ENCODE results near the gene TRIM27.
A peak's percentile ranks its signal among the peaks of the same experiment; 100 is the strongest.

The TRIM27 gene

DNA sequence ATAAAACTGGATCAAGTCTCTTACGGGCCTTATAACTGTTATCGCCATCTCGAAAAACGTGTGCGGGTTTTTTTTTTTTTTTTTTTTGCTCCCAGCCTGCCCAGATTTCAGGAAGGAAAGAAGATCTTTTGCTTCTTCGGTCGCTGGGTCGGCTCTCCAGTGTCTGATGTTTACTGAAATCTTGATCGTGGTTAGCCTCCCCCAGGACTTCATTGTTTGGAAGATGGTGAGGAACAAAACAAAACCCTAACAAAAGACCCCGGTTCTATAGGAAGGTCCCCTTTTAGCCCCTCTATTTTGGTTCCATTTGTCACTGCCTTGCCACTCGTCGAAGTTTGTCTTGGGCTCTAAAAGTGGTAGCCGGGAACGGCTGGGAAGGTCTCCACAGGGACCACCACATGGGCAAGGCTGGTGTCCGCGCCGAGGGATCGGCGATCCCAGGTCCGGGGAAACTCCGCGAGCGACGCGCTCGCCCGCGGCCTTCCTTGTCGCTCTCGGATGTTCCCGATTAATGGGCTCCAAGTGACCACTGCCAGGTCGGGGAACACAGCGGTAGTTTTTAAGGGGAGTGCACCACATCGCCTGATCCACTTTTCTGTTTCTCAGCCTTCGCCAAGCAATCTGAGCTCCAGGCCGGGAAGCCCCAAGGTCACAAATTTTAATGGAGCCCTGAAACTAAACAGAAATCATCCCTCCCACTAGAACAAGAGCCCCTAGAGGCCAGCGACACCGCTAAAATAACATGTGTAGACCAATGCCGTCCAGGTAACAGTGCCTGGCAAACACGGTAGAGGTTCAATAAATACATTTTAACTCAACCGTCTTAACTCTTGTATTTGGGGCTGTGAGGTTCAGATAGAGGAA, 27.0 kb downstream of the TRIM27 start:
- Histone ChIP-seq H3K27ac (ENCODE audit: poor library complexity, severe bottlenecking) (peak overlapping the region; percentile 87), H3K9me3 (ENCODE audit: severe bottlenecking) (no peaks in the 10 kb centered on the region), H3K27me3 (ENCODE audit: insufficient read depth, poor library complexity, severe bottlenecking) (no peaks in the 10 kb centered on the region), H3K36me3 (ENCODE audit: low read depth) (peaks cover 9% of the 10 kb centered on the region), H3K4me1 (ENCODE audit: insufficient read depth, poor library complexity, severe bottlenecking) (peaks cover 6% of the 10 kb centered on the region), H3K4me3 (ENCODE audit: severe bottlenecking) (peak overlapping the region; percentile 54)
- TF ChIP-seq, protein P1, sequence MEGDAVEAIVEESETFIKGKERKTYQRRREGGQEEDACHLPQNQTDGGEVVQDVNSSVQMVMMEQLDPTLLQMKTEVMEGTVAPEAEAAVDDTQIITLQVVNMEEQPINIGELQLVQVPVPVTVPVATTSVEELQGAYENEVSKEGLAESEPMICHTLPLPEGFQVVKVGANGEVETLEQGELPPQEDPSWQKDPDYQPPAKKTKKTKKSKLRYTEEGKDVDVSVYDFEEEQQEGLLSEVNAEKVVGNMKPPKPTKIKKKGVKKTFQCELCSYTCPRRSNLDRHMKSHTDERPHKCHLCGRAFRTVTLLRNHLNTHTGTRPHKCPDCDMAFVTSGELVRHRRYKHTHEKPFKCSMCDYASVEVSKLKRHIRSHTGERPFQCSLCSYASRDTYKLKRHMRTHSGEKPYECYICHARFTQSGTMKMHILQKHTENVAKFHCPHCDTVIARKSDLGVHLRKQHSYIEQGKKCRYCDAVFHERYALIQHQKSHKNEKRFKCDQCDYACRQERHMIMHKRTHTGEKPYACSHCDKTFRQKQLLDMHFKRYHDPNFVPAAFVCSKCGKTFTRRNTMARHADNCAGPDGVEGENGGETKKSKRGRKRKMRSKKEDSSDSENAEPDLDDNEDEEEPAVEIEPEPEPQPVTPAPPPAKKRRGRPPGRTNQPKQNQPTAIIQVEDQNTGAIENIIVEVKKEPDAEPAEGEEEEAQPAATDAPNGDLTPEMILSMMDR (IDR thresholded peaks at IDR 0.05; ENCODE audit: poor library complexity, severe bottlenecking): peak; percentile 35
- DNase-seq (ENCODE audit: low spot score) (no peak), ATAC-seq (ENCODE audit: low read depth) (peak; percentile 59)

DNA sequence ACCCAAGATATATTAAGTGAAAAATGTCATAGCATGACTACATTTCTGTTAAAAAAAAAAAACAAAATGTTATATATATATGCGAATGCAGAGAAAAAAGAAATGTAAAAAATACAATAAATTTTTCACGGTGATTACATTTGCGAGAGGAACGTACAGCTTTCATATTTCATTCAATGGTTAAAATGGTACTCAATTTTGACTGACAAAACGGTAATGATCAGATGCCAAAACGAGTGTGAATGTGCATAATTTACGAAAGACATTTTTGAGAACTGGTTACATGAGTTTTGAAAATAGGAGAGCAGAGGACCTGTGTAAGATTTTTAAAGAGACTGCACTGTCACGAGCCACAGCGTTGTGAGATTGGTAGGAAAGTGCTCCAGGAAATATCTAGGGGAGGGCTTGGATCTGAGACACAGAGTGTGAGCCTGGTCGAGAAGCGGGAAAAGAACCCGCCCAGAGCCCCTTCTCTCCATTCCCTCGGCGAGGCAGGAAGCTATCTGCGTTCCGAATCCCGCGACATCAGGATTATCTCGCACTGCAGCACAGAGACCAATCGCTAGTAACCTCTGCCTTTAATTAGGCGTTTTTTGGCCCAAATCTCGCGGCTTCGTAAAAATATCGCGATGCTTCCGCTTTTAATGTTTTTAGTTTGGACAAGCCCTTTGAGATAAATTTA, 28.5 kb downstream of the TRIM27 start:
- H3K4me1 ChIP-seq (ENCODE audit: insufficient read depth, poor library complexity, severe bottlenecking): peaks cover 6% of the 10 kb centered on the region
- ATAC-seq (ENCODE audit: low read depth) (peak; percentile 78), DNase-seq (ENCODE audit: low spot score) (peak; percentile 80)
- H3K4me3 ChIP-seq (ENCODE audit: severe bottlenecking): peak overlapping the region; percentile 54
- H3K9me3 ChIP-seq (ENCODE audit: severe bottlenecking): no peaks in the 10 kb centered on the region
- no peaks in the 10 kb centered on the region for H3K27me3 ChIP-seq (ENCODE audit: insufficient read depth, poor library complexity, severe bottlenecking)
- TF ChIP-seq, protein P1 (IDR thresholded peaks at IDR 0.05; ENCODE audit: poor library complexity, severe bottlenecking): no peak
- no peaks in the 10 kb centered on the region for H3K36me3 ChIP-seq (ENCODE audit: low read depth)
- peak overlapping the region; percentile 87 for H3K27ac ChIP-seq (ENCODE audit: poor library complexity, severe bottlenecking)

DNA sequence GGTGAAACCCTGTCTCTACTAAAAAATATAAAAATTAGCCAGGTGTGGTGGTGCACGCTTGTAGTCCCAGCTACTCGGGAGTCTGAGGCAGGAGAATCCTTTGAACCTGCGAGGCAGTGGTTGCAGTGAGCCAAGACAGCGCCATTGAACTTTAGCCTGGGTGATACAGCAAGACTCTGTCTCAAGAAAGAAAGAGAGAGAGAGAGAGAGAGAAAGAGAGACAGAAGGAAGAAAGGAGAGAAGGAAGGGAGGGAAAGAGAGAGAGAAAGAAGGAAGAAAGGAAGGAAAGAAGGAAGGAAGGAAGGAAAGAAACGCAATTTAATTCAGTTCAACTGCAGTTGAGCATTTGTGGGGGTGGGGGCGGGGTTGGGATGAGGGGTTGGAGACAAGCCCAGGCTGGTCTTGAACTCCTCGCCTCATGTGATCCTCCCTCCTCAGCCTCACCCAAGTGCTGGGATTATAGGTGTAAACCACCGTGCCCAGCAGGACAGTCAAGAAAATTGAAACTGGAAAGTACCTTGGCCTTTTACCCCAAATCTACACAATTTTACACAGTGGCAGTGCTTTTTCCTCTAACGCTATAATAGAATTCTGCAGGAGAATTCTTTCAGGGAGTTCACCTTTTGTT, 30.5 kb downstream of the TRIM27 start:
- Histone ChIP-seq H3K9me3 (ENCODE audit: severe bottlenecking) (no peaks in the 10 kb centered on the region), H3K36me3 (ENCODE audit: low read depth) (no peaks in the 10 kb centered on the region), H3K4me3 (ENCODE audit: severe bottlenecking) (no peak overlapping the region), H3K27ac (ENCODE audit: poor library complexity, severe bottlenecking) (no peak overlapping the region), H3K27me3 (ENCODE audit: insufficient read depth, poor library complexity, severe bottlenecking) (no peaks in the 10 kb centered on the region), H3K4me1 (ENCODE audit: insufficient read depth, poor library complexity, severe bottlenecking) (peaks cover 6% of the 10 kb centered on the region)
- DNase-seq (ENCODE audit: low spot score) (no peak), ATAC-seq (ENCODE audit: low read depth) (no peak)
- TF ChIP-seq, protein P1 (IDR thresholded peaks at IDR 0.05; ENCODE audit: poor library complexity, severe bottlenecking): no peak

DNA sequence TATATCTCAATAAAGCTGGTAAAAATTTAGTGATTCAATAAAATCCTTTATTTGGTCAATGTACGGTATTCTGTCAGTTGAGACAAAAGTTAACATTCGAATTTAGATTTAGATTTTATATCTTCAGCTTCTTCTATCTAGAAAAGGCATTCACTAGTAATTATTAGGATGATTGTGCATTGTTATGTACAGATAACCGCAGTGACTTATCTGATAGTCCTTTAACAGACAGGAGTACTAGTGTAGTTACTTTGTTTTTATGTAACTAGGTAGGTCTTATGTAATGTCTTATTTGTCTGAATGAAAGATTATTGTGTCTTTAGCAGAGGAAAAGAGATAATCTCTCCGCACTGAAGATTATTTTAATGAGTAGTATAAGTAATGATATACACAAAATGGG, 31.3 kb downstream of the TRIM27 start:
- Histone ChIP-seq H3K27ac (ENCODE audit: poor library complexity, severe bottlenecking) (no peak overlapping the region), H3K4me1 (ENCODE audit: insufficient read depth, poor library complexity, severe bottlenecking) (peaks cover 4% of the 10 kb centered on the region), H3K36me3 (ENCODE audit: low read depth) (no peaks in the 10 kb centered on the region), H3K4me3 (ENCODE audit: severe bottlenecking) (no peak overlapping the region), H3K9me3 (ENCODE audit: severe bottlenecking) (no peaks in the 10 kb centered on the region), H3K27me3 (ENCODE audit: insufficient read depth, poor library complexity, severe bottlenecking) (no peaks in the 10 kb centered on the region)
- TF ChIP-seq, protein P1 (IDR thresholded peaks at IDR 0.05; ENCODE audit: poor library complexity, severe bottlenecking): no peak
- no peak for DNase-seq (ENCODE audit: low spot score)
- ATAC-seq (ENCODE audit: low read depth): no peak
